CD14-positive monocyte (primary cell): ENCODE measurements around the gene MEGF6. TPM values are rescaled to one million over a fixed set of nuclear protein-coding genes. Genes with fewer than 3 reads are reported as not detected.

ENCODE experiments used
- DNase-seq, 3 donors: peaks; one replicate each; pipeline ENCODE4 v3.0.0-alpha.2; 2011 to 2022
- H2AFZ ChIP-seq: 2 replicates; pipeline ENCODE4 v1.6.0; 2012; ENCODE audit warnings: mild to moderate bottlenecking, low read depth, low read length, inconsistent platforms; ENCODE audit not compliant: insufficient read depth, poor library complexity, severe bottlenecking
- H3K27ac ChIP-seq, 2 donors: 1 replicate in 1 of 2; 2 replicates in 1 of 2; pipeline ENCODE4 v1.5.1; 2012 to 2013; ENCODE audit warnings: low read length in 2 of 2, control low read depth in 1 of 2, inconsistent platforms in 1 of 2, low read depth in 1 of 2, mild to moderate bottlenecking in 1 of 2
- H3K27me3 ChIP-seq, 2 donors: one replicate each; pipeline versions ENCODE4 v1.6.0 to v1.6.1; 2011 to 2013; ENCODE audit warnings: low read length in 2 of 2; ENCODE audit not compliant: control insufficient read depth in 2 of 2, insufficient read depth in 2 of 2
- H3K36me3 ChIP-seq, 2 donors: replicated peaks in 1 of 2; 1 replicate in 1 of 2; 2 replicates in 1 of 2; pipeline versions ENCODE4 v1.5.1 to v1.6.1; 2012 to 2013; ENCODE audit warnings: low read length in 2 of 2, control low read depth in 1 of 2, inconsistent platforms in 1 of 2, mild to moderate bottlenecking in 1 of 2; ENCODE audit not compliant: insufficient read depth in 2 of 2, control insufficient read depth in 1 of 2
- H3K4me1 ChIP-seq, 2 donors: 1 replicate in 1 of 2; 2 replicates in 1 of 2; pipeline versions ENCODE4 v1.5.1 to v1.6.1; 2012 to 2013; ENCODE audit warnings: low read length in 2 of 2, control low read depth in 1 of 2, inconsistent platforms in 1 of 2, mild to moderate bottlenecking in 1 of 2, moderate library complexity in 1 of 2; ENCODE audit not compliant: insufficient read depth in 2 of 2, control insufficient read depth in 1 of 2
- H3K4me2 ChIP-seq: replicated peaks from 2 replicates; pipeline ENCODE3; 2012; ENCODE audit warnings: low read length, moderate library complexity, mild to moderate bottlenecking; ENCODE audit not compliant: poor library complexity, severe bottlenecking; ENCODE audit errors: extremely low read depth
- H3K4me3 ChIP-seq, 3 experiments: fragments of 200-600 bp in 1 of 3; sonication (generic) in 1 of 3; replicated peaks in 1 of 3; 1 replicate in 2 of 3; 2 replicates in 1 of 3; pipeline ENCODE4 v1.5.1; 2011 to 2013; ENCODE audit warnings: low read length in 3 of 3, mild to moderate bottlenecking in 3 of 3, control low read depth in 2 of 3, low read depth in 2 of 3, inconsistent platforms in 1 of 3, moderate library complexity in 1 of 3
- H3K79me2 ChIP-seq: 2 replicates; pipeline ENCODE4 v1.6.0; 2012; ENCODE audit warnings: mild to moderate bottlenecking, control low read depth, inconsistent platforms, low read length, moderate library complexity; ENCODE audit not compliant: insufficient read depth
- H3K9ac ChIP-seq: 2 replicates; pipeline ENCODE4 v1.6.0; 2017; ENCODE audit warnings: low read length, mild to moderate bottlenecking; ENCODE audit not compliant: insufficient read depth, poor library complexity, severe bottlenecking
- H3K9me3 ChIP-seq, 2 donors: replicated peaks in 1 of 2; 1 replicate in 1 of 2; 2 replicates in 1 of 2; pipeline versions ENCODE4 v1.5.1 to v1.6.1; 2012 to 2013; ENCODE audit warnings: low read length in 2 of 2, control low read depth in 1 of 2; ENCODE audit not compliant: control insufficient read depth in 1 of 2, insufficient read depth in 1 of 2
- H4K20me1 ChIP-seq: 2 replicates; pipeline ENCODE4 v1.6.0; 2012; ENCODE audit warnings: mild to moderate bottlenecking, low read length, control low read depth, moderate library complexity; ENCODE audit not compliant: insufficient read depth
- H3K27ac Mint-ChIP-seq, 7 donors: one replicate each; pipeline ENCODE4 v1.8.0; 2020; ENCODE audit warnings: mild to moderate bottlenecking in 7 of 7, mixed read lengths in 7 of 7, moderate library complexity in 6 of 7, inconsistent platforms in 2 of 7
- H3K27me3 Mint-ChIP-seq, 3 donors: one replicate each; pipeline ENCODE4 v1.8.0; 2021 to 2022; ENCODE audit warnings: low read depth in 3 of 3, mild to moderate bottlenecking in 3 of 3, mixed read lengths in 3 of 3, moderate library complexity in 3 of 3, inconsistent platforms in 1 of 3
- H3K36me3 Mint-ChIP-seq, 2 donors: one replicate each; pipeline ENCODE4 v1.8.0; 2020; ENCODE audit warnings: mixed read lengths in 2 of 2, inconsistent platforms in 1 of 2, mild to moderate bottlenecking in 1 of 2
- H3K4me1 Mint-ChIP-seq: one replicate; pipeline ENCODE4 v1.8.0; 2020; ENCODE audit warnings: mild to moderate bottlenecking, mixed read lengths
- H3K4me3 Mint-ChIP-seq, 2 donors: one replicate each; pipeline ENCODE4 v1.8.0; 2020; ENCODE audit warnings: mild to moderate bottlenecking in 2 of 2, mixed read lengths in 2 of 2, moderate library complexity in 1 of 2
- H3K9me3 Mint-ChIP-seq, 7 donors: one replicate each; pipeline ENCODE4 v1.8.0; 2020 to 2022; ENCODE audit warnings: mixed read lengths in 7 of 7, mild to moderate bottlenecking in 6 of 7, moderate library complexity in 6 of 7, inconsistent platforms in 2 of 7
- WGBS: methylation state at CpG from one replicate; pipeline ENCODE4 v1.1.5; 2013; ENCODE audit warnings: missing lambda C conversion rate; ENCODE audit not compliant: insufficient coverage; 5-methylcytosine and 5-hydroxymethylcytosine counted together
- intact Hi-C, 2 donors: fragments of 100-400 bp; cut with micrococcal nuclease; formaldehyde crosslinking; loops; one replicate each; pipeline versions ENCODE4 v1.15.0 to v1.15.1; 2023
- polyA plus RNA-seq, 3 donors: library from polyadenylated mRNA; depleted of rRNA in 1 of 3; unstranded in 2 of 3; stranded (reverse) in 1 of 3; fragments of 300-500 nt in 2 of 3; fragments of >200 nt in 1 of 3; fragmentation: Illumina TruSeq in 2 of 3; gene quantifications; 1 replicate in 2 of 3; 2 replicates in 1 of 3; pipeline ENCODE4 v1.2.3, GENCODE V29; 2012 to 2021
- TF ChIP-seq, protein P1 (sequence below): fragments of 200-600 bp; IDR thresholded peaks from one replicate; pipeline ENCODE4 v1.8.0; 2022; ENCODE audit warnings: antibody characterized with exemption, mild to moderate bottlenecking

MEGF6 gene
- polyA plus RNA-seq, 3 donors = 0.39 to 3.8 (median 1.2) TPM

GRCh38 chr1:3645666-3646355 lies 34.5 kb upstream of the MEGF6 start:
- H3K9me3 Mint-ChIP-seq = peaks cover 0 to 6% (median 2%) of the 10 kb centered on the region in 7 donors
- H3K27ac Mint-ChIP-seq = no peak overlapping the region

DNA sequence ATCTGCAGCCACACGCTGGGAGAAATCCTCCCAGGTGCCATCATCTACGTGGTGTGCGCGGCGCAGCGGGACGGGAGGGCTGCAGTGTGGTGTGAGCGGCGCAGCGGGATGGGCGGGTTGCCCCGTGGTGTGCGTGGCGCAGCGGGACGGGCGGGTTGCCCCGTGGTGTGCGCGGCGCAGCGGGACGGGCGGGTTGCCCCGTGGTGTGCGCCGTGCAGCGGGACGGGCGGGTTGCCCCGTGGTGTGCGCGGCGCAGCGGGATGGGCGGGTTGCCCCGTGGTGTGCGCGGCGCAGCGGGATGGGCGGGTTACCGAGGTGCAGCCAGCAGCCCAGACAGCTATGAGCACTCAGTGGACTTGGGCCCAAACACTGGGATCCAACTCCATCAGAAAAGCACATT lies 33.9 kb upstream of the MEGF6 start:
- Mint-ChIP-seq H3K9me3 (peaks cover 0 to 3% (median 0%) of the 10 kb centered on the region in 7 donors), H3K27ac (no peak overlapping the region), H3K36me3 (peaks cover 57 to 65% of the 10 kb centered on the region in 2 donors), H3K27me3 (peaks cover 2 to 5% (median 3%) of the 10 kb centered on the region in 3 donors), H3K4me1 (peaks cover 17% of the 10 kb centered on the region), H3K4me3 (no peak overlapping the region)
- Histone ChIP-seq H3K4me3 (no peak overlapping the region), H3K9ac (no peak overlapping the region), H3K27ac (no peak overlapping the region), H3K27me3 (peaks cover 2% of the 10 kb centered on the region in 2 donors), H3K36me3 (peaks cover 43 to 73% of the 10 kb centered on the region in 2 donors), H3K4me2 (no peak overlapping the region), H3K79me2 (peaks cover 9% of the 10 kb centered on the region), H2AFZ (no peak overlapping the region), H3K4me1 (peaks cover 14 to 19% of the 10 kb centered on the region in 2 donors), H4K20me1 (peaks cover 24% of the 10 kb centered on the region), H3K9me3 (no peaks in the 10 kb centered on the region)
- intact Hi-C loops = no loop called here
- TF ChIP-seq, protein P1, sequence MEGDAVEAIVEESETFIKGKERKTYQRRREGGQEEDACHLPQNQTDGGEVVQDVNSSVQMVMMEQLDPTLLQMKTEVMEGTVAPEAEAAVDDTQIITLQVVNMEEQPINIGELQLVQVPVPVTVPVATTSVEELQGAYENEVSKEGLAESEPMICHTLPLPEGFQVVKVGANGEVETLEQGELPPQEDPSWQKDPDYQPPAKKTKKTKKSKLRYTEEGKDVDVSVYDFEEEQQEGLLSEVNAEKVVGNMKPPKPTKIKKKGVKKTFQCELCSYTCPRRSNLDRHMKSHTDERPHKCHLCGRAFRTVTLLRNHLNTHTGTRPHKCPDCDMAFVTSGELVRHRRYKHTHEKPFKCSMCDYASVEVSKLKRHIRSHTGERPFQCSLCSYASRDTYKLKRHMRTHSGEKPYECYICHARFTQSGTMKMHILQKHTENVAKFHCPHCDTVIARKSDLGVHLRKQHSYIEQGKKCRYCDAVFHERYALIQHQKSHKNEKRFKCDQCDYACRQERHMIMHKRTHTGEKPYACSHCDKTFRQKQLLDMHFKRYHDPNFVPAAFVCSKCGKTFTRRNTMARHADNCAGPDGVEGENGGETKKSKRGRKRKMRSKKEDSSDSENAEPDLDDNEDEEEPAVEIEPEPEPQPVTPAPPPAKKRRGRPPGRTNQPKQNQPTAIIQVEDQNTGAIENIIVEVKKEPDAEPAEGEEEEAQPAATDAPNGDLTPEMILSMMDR = no peak
- DNase-seq = no peak
- 99% methylated on average over 28 of the region's 43 CpGs for WGBS

More at GRCh38 chr1:3645666-3646355, 34.5 kb upstream of the MEGF6 start:
- Histone ChIP-seq H3K9ac (no peak overlapping the region), H2AFZ (no peak overlapping the region), H3K27me3 (peaks cover 7 to 8% of the 10 kb centered on the region in 2 donors), H3K79me2 (peaks cover 9% of the 10 kb centered on the region), H3K4me1 (peaks cover 20 to 24% of the 10 kb centered on the region in 2 donors), H3K4me3 (no peak overlapping the region), H3K27ac (no peak overlapping the region), H3K36me3 (peaks cover 37 to 67% of the 10 kb centered on the region in 2 donors), H3K9me3 (peaks cover 0 to 4% of the 10 kb centered on the region in 2 donors), H4K20me1 (peaks cover 24% of the 10 kb centered on the region), H3K4me2 (no peak overlapping the region)
- Mint-ChIP-seq H3K4me1 (peaks cover 19% of the 10 kb centered on the region), H3K4me3 (no peak overlapping the region), H3K27me3 (peaks cover 7 to 10% (median 8%) of the 10 kb centered on the region in 3 donors), H3K36me3 (peaks cover 57 to 59% of the 10 kb centered on the region in 2 donors)
- DNase-seq = no peak
- 97% methylated on average over 18 of the region's 27 CpGs for WGBS
- intact Hi-C loops = no loop called here
- TF ChIP-seq, protein P1 = no peak
